Measurements from ENCODE around the gene TMED8. TPM values are rescaled to one million over a fixed set of nuclear protein-coding genes. Genes with fewer than 3 reads are reported as not detected.

TMED8 gene
- polyA plus RNA-seq, 1 donor (not counting 4 experiments of a cell fraction or from before 2014, with no cell fraction given), result 7.3 TPM

DNA sequence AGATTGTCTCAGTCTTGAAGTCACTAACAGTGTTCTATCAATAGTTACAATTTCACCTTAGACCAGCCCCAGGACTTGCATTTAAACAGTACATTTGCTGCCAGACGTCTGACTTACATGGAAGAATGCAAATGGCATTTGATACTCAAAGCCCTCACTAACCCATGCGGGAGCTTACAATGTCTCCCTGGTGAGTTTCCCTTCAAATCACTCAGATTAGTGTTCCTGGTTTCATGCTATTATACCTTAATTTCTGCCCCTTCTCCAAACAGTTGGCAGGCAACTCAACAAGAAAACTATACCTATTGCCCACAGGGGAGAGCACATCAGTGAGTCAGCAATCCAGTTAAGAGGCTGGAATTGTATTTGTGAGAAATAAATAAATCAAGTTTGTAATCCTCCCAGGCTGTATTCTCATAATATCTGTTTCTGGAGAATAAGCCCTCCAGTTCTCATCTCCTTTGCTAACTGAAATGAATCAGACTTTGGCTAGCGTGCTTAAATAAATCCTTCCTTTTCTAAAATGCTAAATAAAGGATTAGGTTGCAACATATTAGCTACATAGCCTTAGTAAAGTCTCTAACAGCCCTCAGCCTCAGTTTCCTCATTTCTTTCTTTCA lies 32.4 kb downstream of the TMED8 start:
- H3K4me2 ChIP-seq (ENCODE audit: control insufficient read depth, extremely low read depth, insufficient read depth, low read depth, low read length), result no peak overlapping the region
- H3K36me3 ChIP-seq (ENCODE audit: control insufficient read depth in 2 of 2, extremely low read depth in 1 of 2, insufficient read depth in 2 of 2, low read length in 2 of 2), result peaks cover 2 to 18% of the 10 kb centered on the region in 2 experiments
- H3K9me3 ChIP-seq (ENCODE audit: control insufficient read depth, low read depth, low read length), result no peaks in the 10 kb centered on the region
- H3K79me2 ChIP-seq (ENCODE audit: control insufficient read depth, insufficient read depth, low read length), result no peaks in the 10 kb centered on the region
- FAIRE-seq (no peak), DNase-seq (ENCODE audit: low read depth, low spot score) (no peak)
- no peaks in the 10 kb centered on the region for H3K9me1 ChIP-seq (ENCODE audit: control insufficient read depth, extremely low read depth, insufficient read depth, low read length)
- no peak overlapping the region for H3K4me3 ChIP-seq (ENCODE audit: control insufficient read depth in 2 of 3, extremely low read depth in 1 of 3, insufficient read depth in 2 of 3, low read depth in 1 of 3, low read length in 3 of 3)
- no peaks in the 10 kb centered on the region for H3K27me3 ChIP-seq (ENCODE audit: control insufficient read depth, extremely low read depth, insufficient read depth, low read length)
- no peak overlapping the region for H2AFZ ChIP-seq (ENCODE audit: control insufficient read depth, low read length)
- H4K20me1 ChIP-seq (ENCODE audit: control insufficient read depth, extremely low read depth, insufficient read depth, low read length), result no peaks in the 10 kb centered on the region
- dilution Hi-C loops (cut with MboI; ENCODE audit: extremely low pct_ligation_motif_present, low sequenced_read_pairs), result no loop called here
- no peak overlapping the region for H3K27ac ChIP-seq (ENCODE audit: control insufficient read depth, insufficient read depth, low read length)
- TF ChIP-seq EZH2 (IDR thresholded peaks at IDR 0.05; ENCODE audit: low read length), result no peak
- no peak for TF ChIP-seq CTCF (optimal IDR thresholded peaks at IDR 0.05 in 1 of 3, IDR thresholded peaks at IDR 0.05 in 1 of 3, conservative IDR thresholded peaks at IDR 0.05 in 1 of 3; ENCODE audit: extremely low read depth in 1 of 3, insufficient read depth in 2 of 3, low read length in 3 of 3)
- H3K4me1 ChIP-seq (ENCODE audit: control insufficient read depth, extremely low read depth, insufficient read depth, low read length), result no peaks in the 10 kb centered on the region
- no peak overlapping the region for H3K9ac ChIP-seq (ENCODE audit: control insufficient read depth, extremely low read depth, insufficient read depth, low read length)

- H3K9ac ChIP-seq (ENCODE audit: control insufficient read depth, extremely low read depth, insufficient read depth, low read length), result no peak overlapping the region
- H3K4me2 ChIP-seq (ENCODE audit: control insufficient read depth, extremely low read depth, insufficient read depth, low read depth, low read length), result no peak overlapping the region
- FAIRE-seq (no peak), DNase-seq (ENCODE audit: low read depth, low spot score) (no peak)
- H3K79me2 ChIP-seq (ENCODE audit: control insufficient read depth, insufficient read depth, low read length), result no peaks in the 10 kb centered on the region
- H3K27me3 ChIP-seq (ENCODE audit: control insufficient read depth, extremely low read depth, insufficient read depth, low read length), result no peaks in the 10 kb centered on the region
- no peaks in the 10 kb centered on the region for H4K20me1 ChIP-seq (ENCODE audit: control insufficient read depth, extremely low read depth, insufficient read depth, low read length)
- dilution Hi-C loops (cut with MboI; ENCODE audit: extremely low pct_ligation_motif_present, low sequenced_read_pairs), result no loop called here
- H3K4me3 ChIP-seq (ENCODE audit: control insufficient read depth in 2 of 3, extremely low read depth in 1 of 3, insufficient read depth in 2 of 3, low read depth in 1 of 3, low read length in 3 of 3), result no peak overlapping the region
- H2AFZ ChIP-seq (ENCODE audit: control insufficient read depth, low read length), result no peak overlapping the region
- H3K36me3 ChIP-seq (ENCODE audit: control insufficient read depth in 2 of 2, extremely low read depth in 1 of 2, insufficient read depth in 2 of 2, low read length in 2 of 2), result peaks cover 2 to 18% of the 10 kb centered on the region in 2 experiments
- no peak overlapping the region for H3K27ac ChIP-seq (ENCODE audit: control insufficient read depth, insufficient read depth, low read length)
- H3K9me1 ChIP-seq (ENCODE audit: control insufficient read depth, extremely low read depth, insufficient read depth, low read length), result no peaks in the 10 kb centered on the region
- no peaks in the 10 kb centered on the region for H3K9me3 ChIP-seq (ENCODE audit: control insufficient read depth, low read depth, low read length)
- H3K4me1 ChIP-seq (ENCODE audit: control insufficient read depth, extremely low read depth, insufficient read depth, low read length), result no peaks in the 10 kb centered on the region
- TF ChIP-seq CTCF (optimal IDR thresholded peaks at IDR 0.05 in 1 of 3, IDR thresholded peaks at IDR 0.05 in 1 of 3, conservative IDR thresholded peaks at IDR 0.05 in 1 of 3; ENCODE audit: extremely low read depth in 1 of 3, insufficient read depth in 2 of 3, low read length in 3 of 3), result no peak
- TF ChIP-seq EZH2 (IDR thresholded peaks at IDR 0.05; ENCODE audit: low read length), result no peak
Observed at GRCh38 chr14:77343662-77344061, 33.2 kb downstream of the TMED8 start.

All from keratinocyte (primary cell).